Ovary (tissue), 3 donors: ENCODE results near the gene PTPRN2.

Experiments used
- EP300 ChIP-seq: sonication (generic); formaldehyde crosslinking; IDR thresholded peaks from one replicate; pipeline ENCODE4 v1.6.1; 2017; ENCODE audit warnings: antibody characterized with exemption
- POLR2A ChIP-seq: fragments of 450-650 bp; IDR thresholded peaks from one replicate; pipeline ENCODE4 v1.6.1; 2017; ENCODE audit warnings: antibody characterized with exemption, mild to moderate bottlenecking, moderate library complexity
- TF ChIP-seq, protein P1 (sequence below), 3 donors: fragments of 450-650 bp in 2 of 3; fragments of 200-600 bp in 1 of 3; IDR thresholded peaks; one replicate each; pipeline versions ENCODE4 v1.5.1 to v1.8.0; 2016 to 2022; ENCODE audit warnings: antibody characterized with exemption in 3 of 3, mild to moderate bottlenecking in 1 of 3
- donor health status: DM: no; HTN: no; CAD: no.

GRCh38 chr7:158186406-158186805 is 401.2 kb downstream of the PTPRN2 start:
- TF ChIP-seq, protein P1, sequence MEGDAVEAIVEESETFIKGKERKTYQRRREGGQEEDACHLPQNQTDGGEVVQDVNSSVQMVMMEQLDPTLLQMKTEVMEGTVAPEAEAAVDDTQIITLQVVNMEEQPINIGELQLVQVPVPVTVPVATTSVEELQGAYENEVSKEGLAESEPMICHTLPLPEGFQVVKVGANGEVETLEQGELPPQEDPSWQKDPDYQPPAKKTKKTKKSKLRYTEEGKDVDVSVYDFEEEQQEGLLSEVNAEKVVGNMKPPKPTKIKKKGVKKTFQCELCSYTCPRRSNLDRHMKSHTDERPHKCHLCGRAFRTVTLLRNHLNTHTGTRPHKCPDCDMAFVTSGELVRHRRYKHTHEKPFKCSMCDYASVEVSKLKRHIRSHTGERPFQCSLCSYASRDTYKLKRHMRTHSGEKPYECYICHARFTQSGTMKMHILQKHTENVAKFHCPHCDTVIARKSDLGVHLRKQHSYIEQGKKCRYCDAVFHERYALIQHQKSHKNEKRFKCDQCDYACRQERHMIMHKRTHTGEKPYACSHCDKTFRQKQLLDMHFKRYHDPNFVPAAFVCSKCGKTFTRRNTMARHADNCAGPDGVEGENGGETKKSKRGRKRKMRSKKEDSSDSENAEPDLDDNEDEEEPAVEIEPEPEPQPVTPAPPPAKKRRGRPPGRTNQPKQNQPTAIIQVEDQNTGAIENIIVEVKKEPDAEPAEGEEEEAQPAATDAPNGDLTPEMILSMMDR (IDR thresholded peaks at IDR 0.05): no peak
- TF ChIP-seq EP300 (no peak), POLR2A (no peak)
